GM06990 (cell line): Measurements from ENCODE around the gene ATRIP.

Experiments used
- DNase-seq: peaks from one replicate; pipeline ENCODE4 v3.0.0-alpha.2; 2011; ENCODE audit not compliant: insufficient read length; ENCODE audit errors: extremely low read depth
- H3K27me3 ChIP-seq: replicated peaks from 2 replicates; pipeline ENCODE4 v1.6.0; 2011; ENCODE audit warnings: low read length; ENCODE audit not compliant: control insufficient read depth, insufficient read depth
- H3K36me3 ChIP-seq: 2 replicates; pipeline ENCODE4 v1.5.1; 2011; ENCODE audit warnings: low read length; ENCODE audit not compliant: control insufficient read depth, insufficient read depth
- H3K4me3 ChIP-seq: replicated peaks from 2 replicates; pipeline ENCODE4 v1.5.1; 2011; ENCODE audit warnings: low read depth, mild to moderate bottlenecking, control low read depth, low read length
- CTCF ChIP-seq: IDR thresholded peaks from 2 replicates; pipeline ENCODE4 v1.5.1; 2011; ENCODE audit warnings: low read length, control low read depth, mild to moderate bottlenecking, inconsistent platforms; ENCODE audit not compliant: insufficient read depth, poor library complexity, severe bottlenecking

The ATRIP gene

GRCh38 chr3:48445277-48445882 is 1.2 kb upstream of the ATRIP start:
- DNase-seq: no peak
- TF ChIP-seq CTCF: no peak
- Histone ChIP-seq H3K27me3 (no peaks in the 10 kb centered on the region), H3K36me3 (peaks cover 12% of the 10 kb centered on the region), H3K4me3 (peak overlapping the region; percentile 89)

- Histone ChIP-seq H3K27me3 (no peaks in the 10 kb centered on the region), H3K36me3 (peaks cover 12% of the 10 kb centered on the region), H3K4me3 (peak overlapping the region; percentile 89)
- TF ChIP-seq CTCF: no peak
- DNase-seq: no peak
These were observed 503 bp upstream of the ATRIP start for GRCh38 chr3:48446043-48446424.

GRCh38 chr3:48451270-48451669 is 4.7 kb downstream of the ATRIP start:
- Histone ChIP-seq H3K27me3 (no peaks in the 10 kb centered on the region), H3K36me3 (peaks cover 2% of the 10 kb centered on the region; the same call in 1 of the 2 replicates), H3K4me3 (no peak overlapping the region)
- no peak for TF ChIP-seq CTCF
- DNase-seq: no peak

GRCh38 chr3:48456456-48456855 is 9.9 kb downstream of the ATRIP start:
- no peak for DNase-seq
- no peak for TF ChIP-seq CTCF
- Histone ChIP-seq H3K27me3 (no peaks in the 10 kb centered on the region), H3K4me3 (no peak overlapping the region), H3K36me3 (peaks cover 21% of the 10 kb centered on the region)

GRCh38 chr3:48459331-48459730 is 12.8 kb downstream of the ATRIP start:
- Histone ChIP-seq H3K27me3 (no peaks in the 10 kb centered on the region), H3K36me3 (peaks cover 22% of the 10 kb centered on the region), H3K4me3 (no peak overlapping the region)
- no peak for TF ChIP-seq CTCF
- DNase-seq: no peak
